ENCODE results near the gene ECT2L. TPM values are rescaled to one million over a fixed set of nuclear protein-coding genes. Genes with fewer than 3 reads are reported as not detected.

ECT2L gene
- total RNA-seq: not detected
- polyA plus RNA-seq (2013, experiment 1 of 2): not detected
- not detected for polyA plus RNA-seq (2013, experiment 2 of 2)
- long read RNA-seq, experiment 1: 0 reads
- long read RNA-seq, experiment 2: 0 reads
- long read RNA-seq, experiment 3: 0 reads
- long read RNA-seq, experiment 4: 0 reads

DNA sequence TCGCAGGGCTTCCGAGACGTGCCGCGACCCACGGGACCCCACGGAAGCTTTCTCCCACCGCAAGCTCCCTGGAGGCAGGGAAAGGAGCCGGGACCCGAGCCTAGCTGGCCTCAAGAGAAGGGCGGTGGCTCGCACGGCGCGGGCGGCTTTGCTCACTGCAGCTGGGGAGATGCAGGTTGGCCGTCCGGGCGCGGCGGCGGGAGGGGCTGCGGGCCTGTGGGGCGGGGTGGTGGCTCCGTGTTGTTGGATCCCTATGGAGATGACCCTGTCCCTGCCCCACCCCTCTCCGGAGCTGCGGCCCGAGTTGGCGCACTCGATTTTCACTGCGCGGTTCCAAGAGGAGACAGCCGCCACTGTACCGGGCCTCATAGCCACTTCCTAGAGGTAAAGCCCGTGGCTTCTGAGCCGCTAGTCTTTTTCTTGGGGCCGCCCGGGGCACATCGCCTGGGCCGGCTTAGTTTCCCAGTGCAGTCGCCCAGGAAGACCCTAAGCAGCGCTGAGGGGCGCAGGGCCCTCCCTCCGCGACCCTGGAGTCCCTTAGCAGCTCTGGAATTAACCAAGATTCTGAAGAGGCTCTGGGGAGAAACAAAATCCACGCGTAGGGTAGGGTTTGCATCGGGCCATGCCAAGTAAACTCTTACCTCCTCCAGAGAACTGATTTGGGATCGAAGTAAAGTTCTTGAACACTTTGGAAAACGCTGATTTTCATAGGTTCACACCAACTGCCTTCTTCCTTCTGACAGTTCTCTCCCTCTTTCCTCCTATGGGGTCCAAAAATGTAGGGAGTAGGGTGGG, at the start of gene ECT2L:
ECT2L (plus strand) TSS at position 279 of the 795 bp plus-strand sequence. CDS start 17,188 bp downstream, outside the sequence.
- Histone ChIP-seq H3K27me3 (ENCODE audit: control insufficient read depth, insufficient read depth, low read length, poor library complexity, severe bottlenecking) (peaks cover 27% of the 10 kb centered on the region), H3K9me3 (ENCODE audit: control insufficient read depth, low read length) (no peaks in the 10 kb centered on the region), H3K9ac (ENCODE audit: extremely low read depth, low read length, poor library complexity, severe bottlenecking) (no peak within 1 kb of the TSS), H3K4me1 (ENCODE audit: control insufficient read depth, insufficient read depth, low read length) (no peaks in the 10 kb centered on the region), H3K36me3 (ENCODE audit: control insufficient read depth, insufficient read depth, low read length) (no peaks in the 10 kb centered on the region), H3K4me3 (ENCODE audit: low read length) (no peak within 1 kb of the TSS), H3K27ac (ENCODE audit: low read depth, low read length) (no peak within 1 kb of the TSS)
- H3K4me3 Mint-ChIP-seq: peak within 1 kb of the TSS; percentile 56
- no peak within 1 kb of the TSS for H3K27ac Mint-ChIP-seq
- H3K9me3 Mint-ChIP-seq: no peaks in the 10 kb centered on the region
- no peaks in the 10 kb centered on the region for H3K4me1 Mint-ChIP-seq
- peak; percentile 95 for DNase-seq
- peaks cover 2% of the 10 kb centered on the region for H3K36me3 Mint-ChIP-seq (ENCODE audit: low read depth)
- 23 to 30% methylated on average over 11 to 49 of the region's 50 CpGs for WGBS, 2 experiments (ENCODE audit: insufficient coverage in 1 of 2, insufficient read length in 1 of 2)
- H3K27me3 Mint-ChIP-seq (ENCODE audit: insufficient read depth): peaks cover 26% of the 10 kb centered on the region
- TF ChIP-seq, protein P1, sequence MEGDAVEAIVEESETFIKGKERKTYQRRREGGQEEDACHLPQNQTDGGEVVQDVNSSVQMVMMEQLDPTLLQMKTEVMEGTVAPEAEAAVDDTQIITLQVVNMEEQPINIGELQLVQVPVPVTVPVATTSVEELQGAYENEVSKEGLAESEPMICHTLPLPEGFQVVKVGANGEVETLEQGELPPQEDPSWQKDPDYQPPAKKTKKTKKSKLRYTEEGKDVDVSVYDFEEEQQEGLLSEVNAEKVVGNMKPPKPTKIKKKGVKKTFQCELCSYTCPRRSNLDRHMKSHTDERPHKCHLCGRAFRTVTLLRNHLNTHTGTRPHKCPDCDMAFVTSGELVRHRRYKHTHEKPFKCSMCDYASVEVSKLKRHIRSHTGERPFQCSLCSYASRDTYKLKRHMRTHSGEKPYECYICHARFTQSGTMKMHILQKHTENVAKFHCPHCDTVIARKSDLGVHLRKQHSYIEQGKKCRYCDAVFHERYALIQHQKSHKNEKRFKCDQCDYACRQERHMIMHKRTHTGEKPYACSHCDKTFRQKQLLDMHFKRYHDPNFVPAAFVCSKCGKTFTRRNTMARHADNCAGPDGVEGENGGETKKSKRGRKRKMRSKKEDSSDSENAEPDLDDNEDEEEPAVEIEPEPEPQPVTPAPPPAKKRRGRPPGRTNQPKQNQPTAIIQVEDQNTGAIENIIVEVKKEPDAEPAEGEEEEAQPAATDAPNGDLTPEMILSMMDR (conservative IDR thresholded peaks at IDR 0.05): no peak

DNA sequence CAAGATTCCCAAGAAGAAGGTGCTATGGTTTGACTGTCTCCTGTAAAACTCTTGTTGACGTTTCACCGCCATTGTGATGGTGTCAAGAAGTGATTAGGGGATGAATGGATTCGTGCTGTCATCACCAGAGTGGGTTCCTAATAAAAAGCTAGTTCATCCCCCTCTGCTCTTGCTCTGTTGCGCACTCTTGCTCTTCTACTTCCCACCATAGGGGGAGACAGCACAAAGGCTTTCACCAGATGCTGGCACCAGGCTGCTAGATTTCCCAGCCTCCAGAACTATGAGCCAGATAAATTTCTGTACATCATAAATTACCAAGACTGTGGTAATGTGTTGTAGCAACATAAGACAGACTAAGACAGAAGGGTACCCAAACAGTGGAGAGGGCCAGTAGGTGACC, 43.9 kb upstream of the ECT2L start:
- H3K36me3 Mint-ChIP-seq (ENCODE audit: low read depth): no peaks in the 10 kb centered on the region
- H3K9me3 Mint-ChIP-seq: peaks cover 2% of the 10 kb centered on the region
- no peaks in the 10 kb centered on the region for H3K27me3 ChIP-seq (ENCODE audit: control insufficient read depth, insufficient read depth, low read length, poor library complexity, severe bottlenecking)
- peaks cover 2% of the 10 kb centered on the region for H3K4me1 Mint-ChIP-seq
- no peaks in the 10 kb centered on the region for H3K9me3 ChIP-seq (ENCODE audit: control insufficient read depth, low read length)
- H3K9ac ChIP-seq (ENCODE audit: extremely low read depth, low read length, poor library complexity, severe bottlenecking): no peak overlapping the region
- 80 to 87% methylated on average over 3 to 4 of the region's 4 CpGs for WGBS, 2 experiments (ENCODE audit: insufficient coverage in 1 of 2, insufficient read length in 1 of 2)
- no peaks in the 10 kb centered on the region for H3K4me1 ChIP-seq (ENCODE audit: control insufficient read depth, insufficient read depth, low read length)
- TF ChIP-seq, protein P1 (conservative IDR thresholded peaks at IDR 0.05): peak; percentile 76
- H3K27me3 Mint-ChIP-seq (ENCODE audit: insufficient read depth): no peaks in the 10 kb centered on the region
- H3K4me3 ChIP-seq (ENCODE audit: low read length): no peak overlapping the region
- no peaks in the 10 kb centered on the region for H3K36me3 ChIP-seq (ENCODE audit: control insufficient read depth, insufficient read depth, low read length)
- H3K4me3 Mint-ChIP-seq: no peak overlapping the region
- H3K27ac ChIP-seq (ENCODE audit: low read depth, low read length): no peak overlapping the region
- peak; percentile 59 for DNase-seq
- no peak overlapping the region for H3K27ac Mint-ChIP-seq

GRCh38 chr6:138757136-138757535, 38.8 kb upstream of the ECT2L start:
- Mint-ChIP-seq H3K27ac (peak overlapping the region; percentile 33), H3K4me1 (no peaks in the 10 kb centered on the region), H3K9me3 (no peaks in the 10 kb centered on the region), H3K36me3 (ENCODE audit: low read depth) (no peaks in the 10 kb centered on the region), H3K4me3 (no peak overlapping the region), H3K27me3 (ENCODE audit: insufficient read depth) (no peaks in the 10 kb centered on the region)
- no peak for DNase-seq
- Histone ChIP-seq H3K9ac (ENCODE audit: extremely low read depth, low read length, poor library complexity, severe bottlenecking) (no peak overlapping the region), H3K27me3 (ENCODE audit: control insufficient read depth, insufficient read depth, low read length, poor library complexity, severe bottlenecking) (no peaks in the 10 kb centered on the region), H3K9me3 (ENCODE audit: control insufficient read depth, low read length) (no peaks in the 10 kb centered on the region), H3K27ac (ENCODE audit: low read depth, low read length) (no peak overlapping the region), H3K4me3 (ENCODE audit: low read length) (no peak overlapping the region), H3K36me3 (ENCODE audit: control insufficient read depth, insufficient read depth, low read length) (no peaks in the 10 kb centered on the region), H3K4me1 (ENCODE audit: control insufficient read depth, insufficient read depth, low read length) (no peaks in the 10 kb centered on the region)
- WGBS, 2 experiments (ENCODE audit: insufficient coverage in 1 of 2, insufficient read length in 1 of 2): 80 to 88% methylated on average over 1 to 4 of the region's 4 CpGs
- TF ChIP-seq, protein P1 (conservative IDR thresholded peaks at IDR 0.05): no peak
